RCC 7860 (cell line): Measurements from ENCODE around the gene S100B.
A peak's percentile ranks its signal among the peaks of the same experiment; 100 is the strongest.
"Not testable (repeated sequence)": the region's sequence is repeated elsewhere in the genome, so short reads cannot be mapped to it uniquely, and the experiment has no call there.

Experiments
- DNase-seq: peaks from one replicate; pipeline ENCODE4 v3.0.0-alpha.2; 2015; ENCODE audit warnings: low spot score
- FAIRE-seq: peaks from 2 replicates; lab custom pipeline; 2012; peaks lifted over from hg19 to GRCh38; lab: Jason Lieb, UNC

The S100B gene

GRCh38 chr21:46604975-46605766, at the start of gene S100B:
Gene S100B, minus strand, starts transcription at chr21:46605082. Its CDS starts 2,667 bp downstream, at chr21:46602415.
- FAIRE-seq = no peak
- no peak for DNase-seq

GRCh38 chr21:46651121-46651520, 46.2 kb upstream of the S100B start:
- DNase-seq (no peak), FAIRE-seq (no peak)

GRCh38 chr21:46650476-46651098, 45.7 kb upstream of the S100B start:
- FAIRE-seq (no peak), DNase-seq (no peak)

- DNase-seq = no peak
- FAIRE-seq = no peak
These were observed 44.5 kb upstream of the S100B start for GRCh38 chr21:46649356-46649755.

GRCh38 chr21:46648539-46648938, 43.7 kb upstream of the S100B start:
- DNase-seq = no peak
- no peak for FAIRE-seq

GRCh38 chr21:46646541-46647154, 41.8 kb upstream of the S100B start:
- no peak for DNase-seq
- no peak for FAIRE-seq

- DNase-seq (no peak), FAIRE-seq (no peak)
These were observed 41.0 kb upstream of the S100B start for GRCh38 chr21:46645840-46646239.

GRCh38 chr21:46643379-46644177, 38.7 kb upstream of the S100B start:
- DNase-seq (no peak), FAIRE-seq (no peak)

GRCh38 chr21:46641656-46642055, 36.8 kb upstream of the S100B start:
- FAIRE-seq = no peak

GRCh38 chr21:46639489-46640386, 34.9 kb upstream of the S100B start:
- FAIRE-seq (no peak), DNase-seq (no peak)

More at GRCh38 chr21:46641656-46642055, 36.8 kb upstream of the S100B start:
- DNase-seq = no peak

- no peak for FAIRE-seq
- DNase-seq = no peak
These were observed 33.3 kb upstream of the S100B start for GRCh38 chr21:46637952-46638746.

- DNase-seq (no peak), FAIRE-seq (no peak)
These were observed 31.8 kb upstream of the S100B start for GRCh38 chr21:46636550-46637285.

GRCh38 chr21:46636181-46636512, 31.3 kb upstream of the S100B start:
- DNase-seq = no peak
- no peak for FAIRE-seq

GRCh38 chr21:46635324-46636180, 30.7 kb upstream of the S100B start, which contains the start of gene PRMT2:
Gene PRMT2, plus strand, starts transcription at chr21:46635674. Its CDS starts 1,278 bp downstream, at chr21:46636952.
- DNase-seq = peak; percentile 93
- FAIRE-seq = no peak

GRCh38 chr21:46634966-46635323, 30.1 kb upstream of the S100B start:
- DNase-seq (peak; percentile 70), FAIRE-seq (no peak)

- no peak for FAIRE-seq
- no peak for DNase-seq
These were observed 29.5 kb upstream of the S100B start for GRCh38 chr21:46634427-46634826.

GRCh38 chr21:46633566-46633965, 28.7 kb upstream of the S100B start:
- DNase-seq (no peak), FAIRE-seq (no peak)

GRCh38 chr21:46630915-46631314, 26.0 kb upstream of the S100B start:
- not testable (repeated sequence) for DNase-seq, FAIRE-seq
